HG02938 (cell line): ENCODE results near the gene BCAS3.
"Not testable (repeated sequence)": the region's sequence is repeated elsewhere in the genome, so short reads cannot be mapped to it uniquely, and the experiment has no call there.

Source experiments
- ATAC-seq: cut with Tn5 transposase; IDR thresholded peaks from one replicate; pipeline ENCODE4 v1.9.1; 2021; ENCODE audit warnings: mild to moderate bottlenecking, moderate library complexity; ENCODE audit not compliant: unreplicated experiment

The BCAS3 gene

DNA sequence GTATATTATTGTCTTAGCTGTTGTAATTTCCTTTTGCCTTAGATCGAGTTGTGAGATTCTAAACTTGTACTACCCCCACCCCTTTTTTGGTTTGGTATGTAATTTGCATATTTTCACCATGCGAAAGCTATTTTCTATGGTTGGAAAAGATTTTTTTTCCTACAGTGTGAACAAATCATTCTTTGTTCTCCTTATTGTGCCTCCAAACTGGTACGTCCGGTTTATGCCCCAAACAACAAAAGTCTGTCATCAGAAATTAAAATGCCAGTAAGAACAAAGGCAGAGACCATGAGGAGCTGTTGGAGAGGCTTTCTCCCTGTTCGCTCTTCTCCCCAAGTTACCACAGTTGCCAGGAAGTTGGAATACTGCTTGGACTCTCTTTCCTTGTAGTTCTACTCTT is 66.1 kb downstream of the BCAS3 start:
- ATAC-seq = no peak

DNA sequence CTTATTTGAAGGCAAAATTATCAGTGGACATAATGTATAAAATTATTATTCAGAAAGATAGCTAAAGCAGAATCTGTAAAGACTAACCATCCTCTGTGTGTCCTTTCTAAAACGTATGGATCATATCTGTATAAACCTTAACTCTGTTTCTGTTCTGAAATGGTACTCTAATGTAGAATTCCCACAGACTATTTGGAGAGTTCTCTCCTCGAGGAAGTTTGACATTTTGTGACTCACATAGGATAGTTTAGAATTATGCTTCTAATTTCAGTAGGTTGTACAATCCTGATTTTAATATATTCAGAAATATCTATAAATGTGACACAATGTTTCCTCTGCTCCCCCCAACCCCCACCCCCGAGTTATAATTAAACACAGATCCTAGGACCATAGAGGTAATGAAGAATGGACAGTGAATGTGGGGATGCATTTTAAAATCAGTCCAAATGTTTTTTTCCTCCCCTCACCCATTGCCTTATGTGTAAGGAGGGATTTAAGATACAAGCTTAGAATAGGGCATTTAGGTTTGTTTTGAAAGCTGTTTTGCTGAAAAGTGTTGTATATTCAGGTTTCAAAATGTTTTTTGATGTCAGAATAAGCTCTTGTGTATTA is 66.8 kb downstream of the BCAS3 start:
- ATAC-seq = no peak

DNA sequence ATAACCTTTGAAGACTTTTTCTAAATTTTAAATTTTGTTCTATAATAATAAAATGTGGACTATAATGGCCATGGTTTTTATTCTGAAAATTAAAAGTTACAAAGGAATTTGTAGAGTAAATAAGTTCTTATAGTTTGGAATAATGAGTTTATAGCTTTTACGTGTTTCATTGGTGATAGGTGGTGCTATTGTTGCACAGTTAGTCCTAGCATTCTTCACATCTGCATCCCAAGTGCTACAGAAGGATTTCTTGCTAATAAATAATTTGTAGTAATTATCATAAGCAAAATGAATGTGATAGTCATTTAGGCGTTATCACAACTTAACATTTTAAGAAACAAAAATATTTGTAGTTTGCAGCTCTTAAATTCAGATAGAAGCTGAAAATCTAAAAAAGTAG is 67.9 kb downstream of the BCAS3 start:
- no peak for ATAC-seq

DNA sequence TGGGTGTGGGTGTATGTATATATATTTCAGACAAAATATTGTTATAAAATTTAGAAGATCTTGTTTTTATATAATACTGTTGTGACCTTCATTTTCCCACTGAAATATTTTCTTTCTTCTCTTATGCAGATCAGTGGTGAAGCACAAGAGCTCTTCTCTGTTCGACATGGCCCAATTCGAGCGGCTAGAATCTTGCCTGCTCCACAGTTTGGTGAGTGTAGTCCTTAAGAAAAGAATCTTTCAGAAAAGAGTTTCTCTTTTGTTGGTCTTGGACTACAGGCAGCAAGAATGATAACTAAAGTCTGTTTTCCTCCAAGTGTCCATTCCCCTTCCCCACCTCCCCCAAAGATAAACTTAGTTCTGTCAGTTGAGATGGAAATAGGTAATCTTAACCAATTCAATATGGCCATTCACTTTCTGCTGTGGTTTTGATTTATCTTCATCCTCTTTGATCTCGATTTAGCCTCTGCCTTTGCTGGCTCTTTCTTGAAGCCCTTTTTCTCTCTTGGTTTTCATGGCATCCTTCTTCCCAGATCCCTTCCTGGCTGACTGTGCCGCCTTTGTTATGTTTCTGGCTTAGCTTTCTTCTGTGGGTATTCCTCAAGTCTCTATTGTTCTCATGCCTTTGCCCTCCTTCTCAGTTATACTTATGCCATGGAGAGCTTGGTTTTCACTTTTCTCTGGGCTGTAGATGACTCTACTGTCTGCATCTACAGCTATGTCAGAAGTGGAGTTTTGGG is 69.6 kb downstream of the BCAS3 start:
- ATAC-seq = no peak

DNA sequence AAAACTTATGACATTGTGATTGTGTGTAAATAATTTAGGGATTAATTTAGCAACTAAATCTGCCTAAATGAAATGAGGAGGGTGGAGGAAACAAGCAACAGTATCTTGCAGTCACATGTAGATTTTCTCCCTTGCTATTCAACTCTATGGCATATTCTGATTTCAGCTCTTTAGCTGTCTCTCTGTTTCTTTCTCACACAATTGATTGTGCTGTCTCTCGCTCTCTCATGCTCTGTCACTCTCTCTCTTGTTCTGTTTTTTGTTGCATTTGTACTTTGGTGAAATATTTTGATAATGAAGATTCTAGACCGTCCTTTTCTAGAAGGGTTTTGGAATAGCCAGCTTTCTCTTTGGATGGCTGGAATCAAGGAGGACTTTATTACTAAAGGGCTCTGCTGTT is 70.6 kb downstream of the BCAS3 start:
- ATAC-seq = no peak

DNA sequence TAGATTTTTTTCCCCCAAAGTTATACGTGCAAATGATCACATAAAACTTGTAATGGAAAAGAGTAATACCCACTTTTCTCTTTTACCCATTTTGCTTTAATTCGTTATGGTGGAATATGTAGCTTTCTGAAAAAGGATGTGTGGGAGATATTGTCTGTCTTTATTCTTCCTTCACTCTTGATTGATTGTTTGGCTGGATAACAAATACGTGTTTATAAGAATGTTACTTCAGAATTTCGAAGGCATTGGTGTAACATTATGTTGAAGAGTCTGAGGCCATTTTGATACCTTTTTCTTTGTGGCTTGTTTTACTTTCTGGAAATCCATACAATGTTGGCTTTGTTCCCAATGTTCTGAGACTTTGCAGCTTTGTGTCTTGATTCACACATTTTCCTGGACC is 71.4 kb downstream of the BCAS3 start:
- no peak for ATAC-seq

DNA sequence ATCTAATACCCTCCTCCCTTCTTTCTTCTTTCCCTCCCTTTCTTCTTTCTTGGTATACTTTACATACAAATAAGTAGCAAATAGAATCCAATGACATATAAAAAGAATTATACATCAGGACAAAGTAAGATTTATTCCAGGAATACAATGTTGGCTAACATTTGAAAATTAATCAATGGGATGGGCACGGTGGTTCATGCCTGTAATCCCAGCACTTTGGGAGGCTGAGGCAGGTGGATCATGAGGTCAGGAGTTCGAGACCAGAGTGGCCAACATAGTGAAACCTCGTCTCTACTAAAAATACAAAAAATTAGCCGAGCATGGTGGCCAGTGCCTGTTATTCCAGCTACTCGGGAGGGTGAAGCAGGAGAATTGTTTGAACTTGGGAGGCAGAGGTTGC is 72.1 kb downstream of the BCAS3 start:
- ATAC-seq = no peak

DNA sequence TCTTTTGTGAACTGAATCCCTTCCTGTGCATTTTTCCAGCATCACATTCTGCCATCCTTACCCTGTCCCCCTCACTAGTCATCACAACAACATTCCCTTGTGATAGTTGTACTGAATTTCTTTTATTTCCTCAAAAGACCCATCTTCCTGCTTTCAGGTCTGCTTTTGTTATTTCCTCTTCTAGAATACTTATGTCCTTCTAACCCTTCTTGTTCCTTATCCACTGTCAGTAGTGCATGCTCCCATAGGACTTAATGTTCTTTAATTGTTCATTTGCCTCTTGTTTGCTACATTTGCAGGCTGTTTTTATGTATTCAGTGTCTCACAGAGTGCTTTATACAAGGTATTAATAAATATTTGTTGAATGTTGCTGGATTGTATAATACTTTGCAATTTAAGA is 73.0 kb downstream of the BCAS3 start:
- ATAC-seq = no peak

DNA sequence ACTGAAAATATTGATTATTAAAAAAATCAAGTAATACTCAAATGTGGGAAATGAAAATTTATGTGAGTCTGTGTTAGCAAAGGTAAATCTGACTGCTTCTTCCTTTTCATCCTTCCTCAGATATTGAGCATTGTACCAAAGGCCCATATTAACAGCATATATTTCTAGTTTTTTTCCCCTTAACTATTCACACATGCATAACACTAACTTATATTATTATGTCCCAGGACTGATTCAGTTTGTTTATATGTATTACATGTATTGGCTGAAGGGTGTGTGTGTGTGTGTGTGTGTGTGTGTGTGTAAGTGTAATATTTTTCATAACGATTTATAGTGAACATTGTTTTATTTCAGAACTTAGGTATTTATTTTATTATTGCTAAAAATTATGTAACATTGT is 74.2 kb downstream of the BCAS3 start:
- no peak for ATAC-seq

DNA sequence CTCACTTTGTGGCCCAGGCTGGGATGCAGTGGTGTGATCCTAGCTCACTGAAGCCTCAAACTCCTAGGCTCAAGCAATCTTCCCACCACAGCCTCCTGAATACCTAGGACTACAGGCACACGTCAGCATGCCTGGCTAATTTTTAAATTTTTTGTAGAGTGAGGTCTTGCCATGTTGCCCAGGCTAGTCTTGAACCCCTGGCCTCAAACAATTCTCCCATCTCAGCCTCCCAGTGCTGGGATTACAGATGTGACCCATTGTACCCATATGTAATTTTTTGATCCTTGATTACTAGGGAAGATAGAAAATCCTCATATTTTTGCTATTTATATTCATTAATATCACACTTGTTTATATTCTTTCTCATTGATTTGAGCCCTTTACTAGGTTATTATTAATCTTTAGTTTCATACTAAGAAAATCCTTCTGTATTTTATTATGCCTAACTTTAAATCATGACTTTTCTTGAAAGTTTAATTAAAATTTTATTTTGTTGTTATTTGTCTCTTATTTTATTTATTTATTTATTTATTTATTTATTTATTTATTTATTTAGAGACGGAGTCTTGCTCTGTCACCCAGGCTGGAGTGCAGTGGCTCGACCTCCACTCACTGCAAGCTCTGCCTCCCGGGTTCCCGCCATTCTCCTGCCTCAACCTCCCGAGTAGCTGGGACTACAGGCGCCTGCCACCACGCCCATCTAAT is 75.4 kb downstream of the BCAS3 start:
- ATAC-seq = no peak

DNA sequence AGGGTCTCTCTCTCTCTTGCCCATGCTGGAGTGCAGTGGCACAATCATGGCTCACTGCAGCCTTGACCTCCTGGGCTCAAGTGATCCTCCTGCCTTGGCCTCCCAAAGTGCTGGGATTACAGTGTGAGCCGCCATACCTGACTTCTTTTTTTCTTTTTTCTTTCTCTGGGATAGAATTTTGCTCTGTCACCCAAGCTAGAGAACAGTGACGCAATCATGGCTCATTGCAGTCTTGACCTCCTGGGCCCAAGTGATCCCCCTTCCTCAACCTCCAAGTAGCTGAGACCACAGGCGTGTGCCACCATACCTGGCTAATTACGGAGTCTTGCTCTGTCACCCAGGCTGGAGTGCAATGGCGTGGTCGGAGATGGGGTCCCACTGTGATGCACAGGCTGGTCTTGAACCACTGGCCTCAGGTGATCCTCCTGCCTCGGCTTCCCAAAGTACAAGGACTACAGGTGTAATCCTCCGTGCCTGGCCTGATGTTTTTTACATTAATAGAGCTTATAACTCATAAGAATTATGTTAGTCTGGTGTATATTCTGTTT is 76.5 kb downstream of the BCAS3 start:
- ATAC-seq = no peak

DNA sequence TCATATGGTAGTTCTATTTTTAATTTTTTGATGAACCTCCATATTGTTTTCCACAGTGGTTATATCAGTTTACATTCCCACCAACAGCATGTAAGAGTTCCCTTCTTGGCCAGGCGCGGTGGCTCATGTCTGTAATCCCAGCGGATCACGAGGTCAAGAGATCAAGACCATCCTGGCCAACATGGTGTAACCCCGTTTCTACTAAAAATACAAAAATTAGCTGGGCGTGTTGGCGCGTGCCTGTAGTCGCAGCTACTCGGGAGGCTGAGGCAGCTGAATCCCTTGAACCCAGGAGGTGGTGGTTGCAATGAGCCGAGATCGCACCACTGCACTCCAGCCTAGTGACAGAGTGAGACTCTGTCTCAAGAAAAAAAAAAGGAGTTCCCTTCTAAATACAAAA is 79.1 kb downstream of the BCAS3 start:
- not testable (repeated sequence) for ATAC-seq

DNA sequence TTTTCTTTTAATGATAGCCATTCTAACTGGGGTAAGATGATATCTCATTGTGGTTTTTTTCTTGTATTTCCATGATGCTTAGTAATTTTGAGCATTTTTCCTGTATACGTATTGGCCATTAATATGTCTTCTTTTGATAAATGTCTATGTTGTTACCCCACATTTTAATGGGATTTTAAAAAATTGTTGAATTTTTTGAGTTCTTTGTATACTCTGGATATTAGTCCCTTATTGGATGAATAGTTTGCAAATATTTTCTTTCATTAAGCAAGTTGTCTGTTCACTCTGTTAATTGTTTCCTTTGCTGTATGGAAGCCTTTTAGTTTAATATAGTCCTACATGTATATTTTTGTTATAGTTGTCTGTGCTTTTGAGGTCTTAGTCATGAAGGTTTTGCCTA is 79.8 kb downstream of the BCAS3 start:
- no peak for ATAC-seq

DNA sequence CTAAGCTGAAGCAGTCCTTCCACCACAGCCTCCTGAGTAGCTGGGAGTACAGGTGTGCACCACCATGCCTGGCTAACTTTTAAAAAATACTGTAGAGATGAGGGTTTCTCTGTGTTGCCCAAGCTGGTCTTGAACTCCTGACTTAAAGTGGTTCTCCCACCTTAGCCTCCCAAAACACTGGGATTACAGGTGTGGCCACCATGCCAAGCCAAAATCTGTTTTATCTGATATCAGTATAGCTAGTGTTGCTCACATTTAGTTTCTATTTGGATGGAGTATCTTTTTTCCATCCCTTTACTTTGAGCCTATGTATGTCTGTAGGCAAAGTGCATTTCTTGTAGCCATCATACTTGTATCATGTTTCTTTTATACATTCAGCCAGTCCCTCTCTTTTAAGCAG is 82.1 kb downstream of the BCAS3 start:
- no peak for ATAC-seq

DNA sequence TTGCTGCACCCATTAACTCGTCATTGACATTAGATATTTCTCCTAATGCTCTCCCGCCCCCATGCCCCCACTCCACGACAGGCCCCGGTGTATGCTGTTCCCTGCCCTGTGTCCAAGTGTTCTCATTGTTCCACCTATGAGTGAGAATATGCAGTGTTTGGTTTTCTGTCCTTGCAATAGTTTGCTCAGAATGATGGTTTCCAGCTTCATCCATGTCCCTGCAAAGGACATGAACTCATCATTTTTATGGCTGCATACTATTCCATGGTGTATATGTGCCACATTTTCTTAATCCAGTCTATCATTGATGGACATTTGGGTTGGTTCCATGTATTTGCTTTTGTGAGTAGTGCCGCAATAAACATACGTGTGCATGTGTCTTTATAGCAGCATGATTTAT is 83.7 kb downstream of the BCAS3 start:
- not testable (repeated sequence) for ATAC-seq

DNA sequence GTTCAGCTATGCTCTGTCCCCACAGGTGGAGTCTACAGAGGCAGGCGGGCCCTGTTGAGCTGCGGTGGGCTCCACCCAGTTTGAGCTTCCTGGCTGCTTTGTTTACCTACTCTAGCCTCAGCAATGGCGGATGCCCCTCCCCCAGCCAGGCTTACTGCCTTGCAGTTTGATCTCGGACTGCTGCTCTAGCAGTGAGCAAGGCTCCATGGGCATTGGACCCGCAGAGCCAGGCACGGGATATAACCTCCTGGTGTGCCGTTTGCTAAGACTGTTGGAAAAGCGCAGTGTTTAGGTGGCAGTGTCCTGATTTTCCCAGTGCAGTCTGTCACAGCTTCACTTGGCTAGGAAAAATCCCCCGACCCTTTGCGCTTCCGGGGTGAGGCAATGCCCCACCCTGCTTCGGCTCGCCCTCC is 89.1 kb downstream of the BCAS3 start:
- ATAC-seq = no peak

DNA sequence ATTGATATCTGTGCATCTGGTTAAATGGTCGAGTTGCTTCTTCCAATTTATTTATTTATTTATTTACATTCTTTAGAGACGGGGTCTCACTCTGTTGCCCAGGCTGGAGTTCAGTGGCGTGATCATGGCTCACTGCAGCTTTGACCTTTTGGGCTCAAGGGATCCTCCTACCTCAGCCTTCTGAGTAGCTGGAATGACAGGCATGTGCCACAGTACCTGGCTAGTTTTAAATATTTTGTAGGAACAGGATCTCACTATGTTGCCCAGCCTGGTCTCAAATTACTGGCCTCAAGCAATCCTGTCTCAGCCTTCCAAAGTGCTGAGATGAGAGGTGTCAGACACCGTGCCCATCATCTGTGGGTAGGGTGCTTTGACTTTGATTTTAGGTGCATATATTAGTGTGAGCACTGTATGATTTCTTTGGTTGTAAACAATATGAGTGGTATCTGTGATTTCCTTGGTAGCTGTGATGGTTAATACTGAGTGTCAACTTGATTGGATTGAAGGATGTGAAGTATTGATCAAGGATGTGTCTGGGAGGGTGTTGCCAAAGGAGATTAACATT is 90.2 kb downstream of the BCAS3 start:
- no peak for ATAC-seq

DNA sequence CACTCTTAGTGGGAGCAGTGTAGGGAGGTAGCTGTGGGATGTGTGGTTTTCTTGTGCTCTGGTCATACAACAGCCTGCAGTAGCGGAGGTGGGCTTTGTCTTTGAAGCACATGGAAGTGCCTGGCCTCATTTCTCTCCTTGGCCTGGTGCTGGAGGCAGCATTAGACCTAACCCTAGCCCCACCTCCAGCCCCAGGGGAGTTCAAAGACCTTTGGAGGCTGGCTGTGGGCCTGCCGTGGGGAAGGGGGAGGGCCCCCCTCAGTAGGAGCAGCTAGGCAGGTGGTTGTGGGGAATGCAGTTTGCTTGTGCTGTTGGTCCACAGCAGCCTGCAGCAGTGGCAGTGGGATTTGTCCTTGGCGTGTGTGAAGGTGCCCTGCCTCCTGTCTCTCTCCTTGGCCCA is 91.7 kb downstream of the BCAS3 start:
- no peak for ATAC-seq

DNA sequence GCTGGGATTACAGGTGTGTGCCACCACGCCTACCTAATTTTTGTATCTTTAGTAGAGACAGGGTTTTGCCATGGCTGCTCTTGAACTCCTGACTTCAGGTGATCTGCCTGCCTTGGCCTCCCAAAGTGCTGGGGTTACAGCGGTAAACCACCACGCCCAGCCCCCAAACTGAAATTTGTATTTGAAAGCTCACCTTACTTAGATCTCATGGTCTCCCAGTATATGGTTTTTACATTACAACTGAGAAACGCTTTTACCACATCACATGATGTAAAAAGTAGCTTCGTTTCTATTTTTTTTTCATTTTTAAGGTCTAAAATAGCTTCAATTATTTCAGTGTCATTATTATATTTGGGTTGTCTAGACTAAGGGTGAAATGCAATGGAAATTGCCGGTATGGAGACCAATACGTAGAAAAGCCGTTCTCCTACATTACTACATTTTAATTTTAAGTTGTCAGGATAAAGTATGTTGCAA is 93.3 kb downstream of the BCAS3 start:
- ATAC-seq = no peak

DNA sequence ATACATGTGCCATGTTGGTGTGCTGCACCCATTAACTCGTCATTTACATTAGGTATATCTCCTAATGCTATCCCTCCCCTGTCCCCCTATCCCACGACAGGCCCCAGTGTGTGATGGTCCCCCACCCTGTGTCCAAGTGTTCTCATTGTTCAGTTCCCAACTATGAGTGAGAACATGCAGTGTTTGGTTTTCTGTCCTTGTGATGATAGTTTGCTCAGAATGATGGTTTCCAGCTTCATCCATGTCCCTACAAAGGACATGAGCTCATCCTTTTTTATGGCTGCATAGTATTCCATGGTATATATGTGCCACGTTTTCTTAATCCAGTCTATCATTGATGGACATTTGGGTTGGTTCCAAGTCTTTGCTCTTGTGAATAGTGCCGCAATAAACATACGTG is 94.0 kb downstream of the BCAS3 start:
- not testable (repeated sequence) for ATAC-seq

DNA sequence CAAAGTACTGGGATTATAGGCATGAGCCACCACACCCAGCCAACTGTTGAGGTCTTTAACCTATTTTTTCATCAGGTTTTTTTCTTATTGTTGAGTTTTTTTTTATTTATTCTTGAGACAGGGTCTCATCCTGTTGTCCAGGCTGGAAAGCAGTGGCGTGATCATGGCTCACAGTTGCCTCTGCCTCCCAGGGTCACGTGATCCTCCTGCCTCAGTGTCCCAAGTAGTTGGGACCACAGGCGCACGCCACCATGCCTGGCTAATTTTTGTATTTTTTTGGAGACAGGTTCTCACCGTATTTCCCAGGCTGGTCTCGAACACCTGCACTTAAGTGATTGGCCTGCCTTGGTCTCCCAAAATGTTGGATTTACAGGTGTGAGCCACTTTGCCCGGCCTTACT is 95.9 kb downstream of the BCAS3 start:
- no peak for ATAC-seq
